NCI-H82 (cell line): ENCODE data around the gene CST7.
"Not testable (repeated sequence)": the region's sequence is repeated elsewhere in the genome, so short reads cannot be mapped to it uniquely, and the experiment has no call there.

Source experiments
- DNase-seq: peaks from one replicate; lab custom pipeline; 2025; lab: John Stamatoyannopoulos, UW

CST7 gene

DNA sequence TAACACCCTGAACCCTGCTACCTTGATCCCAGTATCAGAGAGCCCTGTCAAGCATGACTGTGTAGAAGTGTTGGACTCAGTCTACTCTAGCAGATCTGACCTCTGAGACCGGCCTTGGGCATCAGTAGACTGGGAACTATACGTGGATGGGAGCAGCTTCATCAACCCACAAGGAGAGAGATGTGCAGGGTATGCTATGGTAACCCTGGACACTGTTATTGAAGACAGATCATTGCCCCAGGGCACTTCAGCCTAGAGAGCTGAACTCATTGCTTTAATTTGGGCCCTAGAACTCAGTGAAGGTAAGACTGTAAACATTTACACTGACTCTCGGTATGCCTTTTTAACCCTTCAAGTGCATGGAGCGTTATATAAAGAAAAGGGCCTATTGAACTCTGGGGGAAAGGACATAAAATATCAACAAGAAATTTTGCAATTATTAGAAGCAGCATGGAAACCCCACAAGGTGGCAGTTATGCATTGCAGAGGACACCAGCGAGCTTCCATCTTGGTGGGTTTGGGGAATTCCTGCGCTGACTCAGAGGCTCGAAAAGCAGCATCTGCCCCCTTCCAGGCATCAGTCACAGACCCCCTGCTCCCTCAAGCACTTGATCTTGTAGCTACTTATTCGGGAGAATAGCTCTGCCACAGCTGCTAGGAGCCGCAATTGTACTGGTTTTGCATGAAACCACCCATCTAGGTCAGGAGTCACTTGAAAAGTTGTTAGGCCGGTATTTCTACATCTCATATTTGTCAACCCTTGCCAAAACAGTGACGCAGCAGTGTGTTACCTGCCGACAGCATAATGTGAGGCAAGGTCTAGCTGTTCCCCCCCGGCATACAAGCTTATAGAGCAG is 19.0 kb upstream of the CST7 start:
- DNase-seq = not testable (repeated sequence)

GRCh38 chr20:24930724-24931688 is 18.1 kb upstream of the CST7 start:
- DNase-seq = not testable (repeated sequence)

GRCh38 chr20:24931893-24932292 is 17.2 kb upstream of the CST7 start:
- not testable (repeated sequence) for DNase-seq

- DNase-seq = no peak
Observed at GRCh38 chr20:24933266-24933908, 15.7 kb upstream of the CST7 start.

- no peak for DNase-seq
Observed at GRCh38 chr20:24934101-24934661, 14.9 kb upstream of the CST7 start.

DNA sequence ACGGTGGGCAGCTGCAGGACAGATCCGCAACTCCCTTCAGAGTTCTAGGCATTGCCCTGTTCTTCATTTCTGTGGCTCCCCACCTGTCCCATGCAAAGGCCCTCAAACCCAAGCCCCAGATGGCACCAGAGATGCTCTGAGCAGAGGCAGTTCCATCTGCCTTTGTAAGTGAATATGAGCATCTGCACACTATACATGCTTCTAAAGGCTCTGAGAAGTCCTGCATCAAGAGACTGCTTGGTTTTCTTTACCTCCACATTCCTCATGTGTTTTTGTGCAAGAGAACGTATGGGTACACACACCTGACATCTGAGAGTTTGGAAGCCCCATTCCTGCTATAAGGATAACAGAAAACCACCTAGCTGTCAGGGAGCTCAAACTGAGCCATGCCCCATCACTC is 14.4 kb upstream of the CST7 start:
- DNase-seq = no peak

DNA sequence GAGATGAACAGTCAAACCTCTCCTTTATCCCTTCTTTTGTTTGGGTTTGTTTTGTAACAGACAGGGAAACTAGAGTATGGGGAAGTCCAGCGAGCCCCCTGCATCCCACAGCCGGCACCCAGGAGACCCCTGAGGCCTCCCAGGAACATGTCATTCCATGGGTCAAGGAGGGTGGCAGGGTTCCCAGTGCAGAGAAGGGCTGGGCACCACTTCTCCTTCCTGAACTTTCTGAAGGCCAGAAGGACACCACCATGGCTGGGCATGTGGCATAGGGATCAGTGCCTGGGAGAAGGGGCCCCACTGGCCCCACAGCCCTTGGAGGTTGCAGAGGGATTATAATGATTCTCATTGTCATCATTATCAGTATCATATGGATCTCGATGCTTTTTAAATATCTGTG is 13.9 kb upstream of the CST7 start:
- DNase-seq = no peak

GRCh38 chr20:24935766-24936525 is 13.1 kb upstream of the CST7 start:
- no peak for DNase-seq

DNA sequence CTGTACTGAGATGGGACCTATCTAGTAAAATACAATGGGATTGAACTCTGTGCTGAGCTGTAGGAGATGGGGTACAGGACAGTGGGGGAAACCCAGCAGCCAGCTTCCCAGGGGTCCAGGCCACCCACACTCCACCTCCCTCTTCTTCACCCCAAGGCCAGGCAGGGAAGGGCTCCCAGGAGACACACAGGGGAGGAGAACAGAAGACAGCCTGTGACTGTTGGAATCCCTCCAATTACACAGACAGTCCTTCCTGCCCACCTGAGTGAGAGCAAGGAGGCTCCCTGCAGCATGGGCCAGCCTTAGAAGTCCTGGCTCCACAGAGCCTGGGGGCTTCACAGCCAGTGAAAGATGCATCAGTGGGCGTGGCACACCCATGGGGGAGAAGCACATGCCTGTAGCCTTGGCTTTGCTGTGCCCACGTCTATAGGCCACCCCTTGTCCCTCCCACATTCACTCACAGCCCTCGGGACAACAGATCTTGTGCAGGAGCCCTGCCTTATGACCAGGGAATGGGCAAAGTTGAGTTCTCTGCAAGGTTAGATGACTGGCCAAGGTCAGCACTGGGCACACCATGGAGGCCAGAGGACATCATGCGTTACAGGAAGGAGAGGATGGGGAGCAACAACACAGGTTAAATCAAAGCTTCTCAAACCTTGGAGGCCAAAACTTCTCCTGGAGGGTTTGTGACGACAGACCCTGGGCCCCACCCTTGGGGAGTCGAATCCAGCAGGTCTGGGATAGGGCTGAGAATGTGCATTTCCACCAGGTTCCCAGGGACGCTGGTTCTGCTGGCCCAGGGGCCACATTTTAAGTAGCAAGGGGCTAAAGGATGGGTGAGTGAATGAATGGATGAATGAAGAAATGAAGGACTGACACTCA is 12.3 kb upstream of the CST7 start:
- DNase-seq = no peak

- DNase-seq = no peak
Observed at GRCh38 chr20:24937579-24937978, 11.5 kb upstream of the CST7 start.

GRCh38 chr20:24938498-24938897 is 10.6 kb upstream of the CST7 start:
- DNase-seq = no peak

- no peak for DNase-seq
Observed at GRCh38 chr20:24939036-24939435, 10.0 kb upstream of the CST7 start.

DNA sequence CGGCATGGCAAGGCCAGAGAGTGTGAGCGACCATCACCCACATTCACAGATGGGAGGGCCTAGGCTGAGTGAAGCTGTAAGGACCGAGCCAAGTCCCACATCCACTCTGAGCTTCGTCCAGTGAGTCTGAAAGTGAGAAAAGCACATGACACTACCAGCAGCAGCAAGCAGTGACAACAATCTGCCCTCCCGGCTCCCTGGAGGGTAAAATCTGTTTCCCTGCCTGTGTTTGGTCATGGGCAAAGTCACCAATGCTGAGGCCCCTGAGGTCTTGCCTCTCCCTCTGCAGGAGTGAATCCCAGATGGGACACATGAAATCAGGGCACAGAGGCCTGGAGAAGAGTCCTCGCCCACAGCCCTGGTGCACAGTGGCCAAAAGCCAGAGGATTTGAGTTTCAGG is 6.4 kb upstream of the CST7 start:
- no peak for DNase-seq

DNA sequence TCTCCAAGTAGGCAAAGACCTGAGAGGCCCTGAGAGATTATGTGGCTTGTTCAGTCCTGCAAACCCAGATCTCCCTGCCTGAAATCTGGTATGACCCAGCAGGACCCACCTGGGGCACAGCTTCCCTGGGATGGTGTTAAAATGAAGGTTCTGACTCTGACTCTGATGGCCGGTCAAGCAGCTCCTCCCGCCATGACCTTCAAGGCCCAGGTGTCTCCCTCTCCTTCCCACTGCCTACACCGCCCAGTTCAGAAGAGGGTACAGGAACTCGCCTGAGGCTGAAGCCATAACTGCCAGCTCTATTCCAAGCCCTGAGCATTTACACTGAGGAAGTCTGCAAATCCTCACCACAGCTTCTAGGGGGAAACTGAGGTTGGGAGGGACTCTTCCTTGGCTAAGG is 5.9 kb upstream of the CST7 start:
- DNase-seq = no peak

DNA sequence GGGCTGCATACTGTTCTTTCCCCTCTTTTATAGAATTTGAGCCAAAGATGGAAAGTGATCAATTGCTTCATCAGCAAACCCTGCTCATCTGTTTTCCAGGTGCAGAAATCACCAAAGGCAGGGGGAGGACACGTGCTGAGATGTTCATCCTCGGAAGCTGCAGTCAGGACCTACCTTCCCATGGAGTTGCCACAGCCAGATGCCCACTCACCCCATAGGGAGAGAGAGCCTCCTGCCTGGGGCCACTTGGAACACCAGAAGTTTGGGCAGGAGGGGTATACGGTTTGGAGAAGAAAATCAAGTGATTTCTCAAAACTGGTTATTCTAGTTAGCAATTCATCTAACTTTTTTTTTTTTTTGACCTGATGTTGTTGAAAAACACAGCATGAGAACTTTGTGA is 5.3 kb upstream of the CST7 start:
- DNase-seq = no peak

GRCh38 chr20:24946376-24946775 is 2.7 kb upstream of the CST7 start:
- not testable (repeated sequence) for DNase-seq

GRCh38 chr20:24948396-24948938 is 602 bp upstream of the CST7 start:
- DNase-seq = not testable (repeated sequence)

DNA sequence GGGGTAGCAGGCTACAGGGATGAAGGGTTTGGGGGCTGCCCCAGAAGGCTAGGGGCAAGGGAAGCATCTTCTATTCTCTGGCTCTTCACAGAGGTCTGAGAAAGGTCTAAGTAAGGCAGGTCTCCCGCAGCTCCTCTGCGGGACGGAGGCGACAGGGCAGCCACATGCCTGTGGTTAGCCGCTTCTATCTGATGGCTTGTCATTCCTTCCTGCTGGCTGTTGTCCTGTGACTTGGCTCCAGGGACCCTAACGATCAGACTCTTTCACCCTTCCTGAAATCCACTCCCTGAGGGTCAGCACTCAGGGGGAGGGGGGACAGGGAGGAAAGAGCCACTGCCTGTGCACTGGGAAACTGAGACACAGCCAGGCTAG is 673 bp downstream of the CST7 start:
- no peak for DNase-seq

DNA sequence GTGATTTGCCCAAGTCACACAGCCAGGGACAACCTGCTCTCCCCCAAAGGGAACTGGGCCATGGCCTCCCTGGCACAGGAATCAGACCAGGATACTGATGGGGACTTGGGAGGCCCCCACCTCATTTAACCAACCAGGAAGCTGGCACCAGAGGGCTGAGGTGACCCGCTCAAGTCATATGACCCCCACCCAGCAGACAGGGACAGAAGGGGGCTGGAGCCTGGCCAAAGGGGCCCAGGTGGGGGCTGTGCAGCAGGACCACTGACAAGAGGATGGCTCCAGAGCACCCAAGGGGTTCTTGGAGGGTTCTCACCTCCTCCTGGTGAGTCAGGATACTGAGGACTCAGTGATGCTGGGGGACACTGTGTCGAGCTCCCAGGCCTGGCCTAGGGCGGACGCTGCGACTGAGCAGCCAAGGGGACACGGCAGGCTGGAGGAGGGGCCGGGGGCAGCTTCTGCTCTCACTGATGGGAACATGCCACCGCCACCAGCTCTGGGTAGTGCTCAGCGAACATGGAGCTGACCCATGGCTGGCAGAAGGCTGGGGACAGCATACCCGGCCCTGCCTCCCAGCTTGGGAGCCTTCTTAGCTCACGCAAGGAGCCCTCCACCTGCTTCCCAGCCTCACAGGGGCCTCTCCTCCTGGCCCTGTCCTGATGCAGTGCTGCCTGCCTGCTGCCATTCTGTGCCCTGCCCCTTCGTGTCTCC is 1.2 kb downstream of the CST7 start:
- DNase-seq = no peak
